Kidney (tissue), 22 donors: ENCODE measurements around the gene POLA2. TPM values are rescaled to one million over a fixed set of nuclear protein-coding genes. Genes with fewer than 3 reads are reported as not detected.

Experiments used
- DNase-seq, 5 donors: peaks; one replicate each; pipeline ENCODE4 v3.0.0-alpha.2; 2013 to 2020
- FAIRE-seq: peaks from 2 replicates; lab custom pipeline; 2012; peaks lifted over from hg19 to GRCh38; lab: Jason Lieb, UNC
- H3K27ac ChIP-seq, 2 donors: one replicate each; pipeline ENCODE4 v1.7.0; 2013; ENCODE audit warnings: low read depth in 2 of 2, low read length in 2 of 2, inconsistent platforms in 1 of 2
- H3K27me3 ChIP-seq: one replicate; pipeline ENCODE4 v1.7.1; 2013; ENCODE audit warnings: low read length, inconsistent platforms; ENCODE audit not compliant: control insufficient read depth, insufficient read depth
- H3K36me3 ChIP-seq, 3 donors: one replicate each; pipeline versions ENCODE4 v1.7.0 to v1.7.1; 2013; ENCODE audit warnings: low read length in 3 of 3, control low read depth in 1 of 3, inconsistent platforms in 1 of 3; ENCODE audit not compliant: insufficient read depth in 3 of 3, control insufficient read depth in 2 of 3
- H3K4me1 ChIP-seq, 3 donors: one replicate each; pipeline versions ENCODE4 v1.7.0 to v1.7.1; 2013; ENCODE audit warnings: low read length in 3 of 3, inconsistent platforms in 1 of 3, low read depth in 1 of 3; ENCODE audit not compliant: control insufficient read depth in 2 of 3, insufficient read depth in 2 of 3
- H3K4me3 ChIP-seq, 3 donors: one replicate each; pipeline versions ENCODE4 v1.7.0 to v1.8.1; 2013; ENCODE audit warnings: low read length in 3 of 3, control low read depth in 1 of 3, inconsistent platforms in 1 of 3
- H3K9ac ChIP-seq, 3 donors: one replicate each; pipeline versions ENCODE4 v1.7.0 to v1.7.1; 2013; ENCODE audit warnings: low read length in 3 of 3, control low read depth in 1 of 3, inconsistent platforms in 1 of 3
- H3K9me3 ChIP-seq, 3 donors: one replicate each; pipeline versions ENCODE4 v1.7.0 to v1.7.1; 2013; ENCODE audit warnings: low read length in 3 of 3, control low read depth in 1 of 3, inconsistent platforms in 1 of 3; ENCODE audit not compliant: control insufficient read depth in 2 of 3, insufficient read depth in 1 of 3
- intact Hi-C: fragments of 100-400 bp; cut with DNase I; formaldehyde crosslinking; loops from one replicate; pipeline ENCODE4 v1.11.1; 2022
- long read RNA-seq, 10 donors: library from polyadenylated mRNA in 1 of 10; unstranded in 1 of 10; transcript quantifications; one replicate each; pipeline ENCODE4 v2.0.0 and lab custom pipeline, GENCODE V29; 2021 to 2026
- polyA plus RNA-seq: library from polyadenylated mRNA; stranded (reverse); fragments of 350-450 nt; fragmentation: Illumina TruSeq; extraction: RNeasy Lipid Tissue Mini Kit (QIAGEN cat#74804); gene quantifications from one replicate; pipeline ENCODE4 v1.2.3, GENCODE V29; 2014; ENCODE audit warnings: low read depth, low replicate concordance; ENCODE audit not compliant: insufficient read depth
- total RNA-seq: library from RNA; stranded (reverse); fragmentation: NEBNext Ultra II Directional; extraction: Animal tissue kit (Norgen Biotek cat#: 25700); gene quantifications from one replicate; pipeline ENCODE4 v1.2.1, GENCODE V29; 2021
- TF ChIP-seq, protein P1 (sequence below): IDR thresholded peaks from 3 replicates; pipeline ENCODE4 v1.5.1; 2012; ENCODE audit warnings: mild to moderate bottlenecking, moderate library complexity, borderline replicate concordance; ENCODE audit not compliant: insufficient read depth; ENCODE audit errors: extremely low read depth
- donor health status: control.
- donor health status: control.
- donor health status: control.
- donor health status: control.
- donor health status: control.
- donor health status: DM: yes; HTN: yes; CAD: no.
- donor health status: Normal renal cell carcinoma (clear cell type).

POLA2 gene, protein sequence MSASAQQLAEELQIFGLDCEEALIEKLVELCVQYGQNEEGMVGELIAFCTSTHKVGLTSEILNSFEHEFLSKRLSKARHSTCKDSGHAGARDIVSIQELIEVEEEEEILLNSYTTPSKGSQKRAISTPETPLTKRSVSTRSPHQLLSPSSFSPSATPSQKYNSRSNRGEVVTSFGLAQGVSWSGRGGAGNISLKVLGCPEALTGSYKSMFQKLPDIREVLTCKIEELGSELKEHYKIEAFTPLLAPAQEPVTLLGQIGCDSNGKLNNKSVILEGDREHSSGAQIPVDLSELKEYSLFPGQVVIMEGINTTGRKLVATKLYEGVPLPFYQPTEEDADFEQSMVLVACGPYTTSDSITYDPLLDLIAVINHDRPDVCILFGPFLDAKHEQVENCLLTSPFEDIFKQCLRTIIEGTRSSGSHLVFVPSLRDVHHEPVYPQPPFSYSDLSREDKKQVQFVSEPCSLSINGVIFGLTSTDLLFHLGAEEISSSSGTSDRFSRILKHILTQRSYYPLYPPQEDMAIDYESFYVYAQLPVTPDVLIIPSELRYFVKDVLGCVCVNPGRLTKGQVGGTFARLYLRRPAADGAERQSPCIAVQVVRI
- total RNA-seq (6.5 TPM), polyA plus RNA-seq (13.6 TPM)
- long read RNA-seq, donor 1, partial matches to known transcripts, result 6 of 9 reads
- long read RNA-seq, donor 1, other reads (novel, unspliced or antisense), result 0 of 9 reads
- long read RNA-seq, donor 2, partial matches to known transcripts, result 5 of 11 reads
- long read RNA-seq, donor 2, other reads (novel, unspliced or antisense), result 0 of 11 reads
- long read RNA-seq, donor 3, partial matches to known transcripts, result 0 of 3 reads
- long read RNA-seq, donor 3, other reads (novel, unspliced or antisense), result 0 of 3 reads
- long read RNA-seq, donor 4, partial matches to known transcripts, result 5 of 5 reads
- long read RNA-seq, donor 4, other reads (novel, unspliced or antisense), result 0 of 5 reads
- long read RNA-seq, donor 5, result 0 reads
- long read RNA-seq, donor 6, partial matches to known transcripts, result 8 of 9 reads
- long read RNA-seq, donor 6, other reads (novel, unspliced or antisense), result 0 of 9 reads
- long read RNA-seq, donor 7, partial matches to known transcripts, result 5 of 9 reads
- long read RNA-seq, donor 7, other reads (novel, unspliced or antisense), result 2 of 9 reads
- long read RNA-seq, donor 8, partial matches to known transcripts, result 0 of 3 reads
- long read RNA-seq, donor 8, other reads (novel, unspliced or antisense), result 0 of 3 reads
- long read RNA-seq, donor 9, partial matches to known transcripts, result 0 of 2 reads
- long read RNA-seq, donor 9, other reads (novel, unspliced or antisense), result 0 of 2 reads
- long read RNA-seq, donor 10, partial matches to known transcripts, result 0 of 2 reads
- long read RNA-seq, donor 10, other reads (novel, unspliced or antisense), result 0 of 2 reads

DNA sequence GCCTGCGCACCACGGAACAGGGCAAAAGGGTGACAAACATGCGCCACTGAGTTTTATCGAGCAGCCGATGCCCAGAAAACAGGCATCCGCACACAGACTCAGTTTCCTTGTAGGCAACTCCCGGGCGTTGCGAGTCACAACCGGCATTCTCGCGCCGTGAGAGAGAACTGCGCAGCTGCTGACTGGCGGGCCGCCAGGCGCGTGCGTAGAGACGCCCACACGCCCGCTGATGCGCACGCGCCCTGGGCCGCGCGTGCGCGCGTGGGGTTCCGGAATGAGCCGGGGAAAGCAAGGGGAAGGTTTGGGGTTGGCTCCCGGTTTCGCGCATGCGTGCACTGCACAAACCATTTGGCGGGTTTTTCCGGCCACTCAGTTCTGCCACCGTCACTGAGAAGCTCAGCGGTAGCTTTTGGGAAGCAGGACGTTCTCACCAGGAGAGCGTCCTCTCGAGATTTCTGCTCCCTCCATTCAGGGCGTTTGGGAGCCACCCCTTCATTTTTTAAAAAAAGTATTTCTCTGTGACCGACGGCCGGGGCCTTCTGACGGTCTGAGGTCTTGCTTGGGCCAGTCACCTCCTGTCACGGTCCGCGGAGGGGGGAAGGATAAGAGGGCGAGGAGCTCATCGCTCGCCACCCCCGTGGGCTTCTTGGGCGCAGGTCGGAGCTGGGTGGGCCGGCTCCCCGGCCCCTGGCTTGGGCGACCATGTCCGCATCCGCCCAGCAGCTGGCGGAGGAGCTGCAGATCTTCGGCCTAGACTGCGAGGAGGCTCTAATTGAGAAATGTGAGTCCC lies at the start of gene POLA2:
TSS of gene POLA2 (plus strand) at position 372 of the 790 bp plus-strand sequence. CDS start at position 703, 331 bp downstream.
- Histone ChIP-seq H3K4me3 (peak within 1 kb of the TSS; percentile 81 to 98 (median 98)), H3K27me3 (no peaks in the 10 kb centered on the region), H3K4me1 (peaks cover 2 to 13% (median 6%) of the 10 kb centered on the region in 3 donors), H3K27ac (peak within 1 kb of the TSS; percentile 90 to 99), H3K36me3 (no peaks in the 10 kb centered on the region), H3K9ac (peak within 1 kb of the TSS; percentile 93 to 99 (median 97)), H3K9me3 (no peaks in the 10 kb centered on the region)
- intact Hi-C loops, result no loop called here
- FAIRE-seq (no peak), DNase-seq (peak; percentile 96 to 99 (median 98))
- TF ChIP-seq, protein P1, sequence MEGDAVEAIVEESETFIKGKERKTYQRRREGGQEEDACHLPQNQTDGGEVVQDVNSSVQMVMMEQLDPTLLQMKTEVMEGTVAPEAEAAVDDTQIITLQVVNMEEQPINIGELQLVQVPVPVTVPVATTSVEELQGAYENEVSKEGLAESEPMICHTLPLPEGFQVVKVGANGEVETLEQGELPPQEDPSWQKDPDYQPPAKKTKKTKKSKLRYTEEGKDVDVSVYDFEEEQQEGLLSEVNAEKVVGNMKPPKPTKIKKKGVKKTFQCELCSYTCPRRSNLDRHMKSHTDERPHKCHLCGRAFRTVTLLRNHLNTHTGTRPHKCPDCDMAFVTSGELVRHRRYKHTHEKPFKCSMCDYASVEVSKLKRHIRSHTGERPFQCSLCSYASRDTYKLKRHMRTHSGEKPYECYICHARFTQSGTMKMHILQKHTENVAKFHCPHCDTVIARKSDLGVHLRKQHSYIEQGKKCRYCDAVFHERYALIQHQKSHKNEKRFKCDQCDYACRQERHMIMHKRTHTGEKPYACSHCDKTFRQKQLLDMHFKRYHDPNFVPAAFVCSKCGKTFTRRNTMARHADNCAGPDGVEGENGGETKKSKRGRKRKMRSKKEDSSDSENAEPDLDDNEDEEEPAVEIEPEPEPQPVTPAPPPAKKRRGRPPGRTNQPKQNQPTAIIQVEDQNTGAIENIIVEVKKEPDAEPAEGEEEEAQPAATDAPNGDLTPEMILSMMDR, result no peak

DNA sequence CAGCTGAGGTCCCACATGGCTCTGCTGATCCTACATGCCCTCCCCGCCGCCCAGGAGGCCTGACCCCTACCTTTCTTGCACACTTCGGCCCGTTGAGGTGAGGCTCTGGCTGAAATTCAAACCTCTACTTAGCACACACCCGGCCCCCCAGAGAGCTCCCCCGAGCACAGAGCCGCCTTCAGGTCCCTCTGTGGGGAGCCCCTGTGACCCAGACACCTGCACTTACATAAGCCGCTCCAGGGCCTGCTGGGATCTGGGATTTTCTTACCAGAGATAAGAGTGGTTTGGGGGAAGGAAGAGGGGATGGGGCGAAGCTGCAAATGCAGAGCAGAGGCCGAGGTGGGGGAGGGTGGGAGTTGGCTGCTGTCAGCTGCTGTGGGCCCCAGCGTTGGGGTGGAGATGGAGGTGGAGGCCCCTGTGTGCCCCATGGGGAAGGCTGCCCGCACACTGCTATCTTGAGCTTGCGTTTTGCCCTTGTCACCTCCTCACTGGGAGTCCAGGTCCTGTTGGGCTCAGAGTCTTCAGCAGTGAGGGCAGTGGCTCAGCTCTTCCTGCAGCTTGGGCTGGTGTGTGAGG lies 49.4 kb upstream of the POLA2 start:
- TF ChIP-seq, protein P1, result no peak
- H3K4me3 ChIP-seq, result no peak overlapping the region
- intact Hi-C loops, result no loop called here
- DNase-seq, result peak in 1 of 5 donors; percentile 39
- no peak overlapping the region for H3K27ac ChIP-seq
- no peaks in the 10 kb centered on the region for H3K9me3 ChIP-seq
- H3K36me3 ChIP-seq, result peaks cover 0 to 33% (median 16%) of the 10 kb centered on the region in 3 donors
- H3K4me1 ChIP-seq, result peaks cover 0 to 3% (median 0%) of the 10 kb centered on the region in 3 donors
- H3K9ac ChIP-seq, result no peak overlapping the region
- no peaks in the 10 kb centered on the region for H3K27me3 ChIP-seq
- FAIRE-seq, result no peak
